WTC11 (cell line): ENCODE results near the gene FSD1L. TPM values are rescaled to one million over a fixed set of nuclear protein-coding genes. Genes with fewer than 3 reads are reported as not detected.
A peak's percentile ranks its signal among the peaks of the same experiment; 100 is the strongest.

Source experiments
- ATAC-seq: fragments of 200-7000 bp; cut with Tn5 transposase; 2 replicates; pipeline ENCODE4 v1.10.0; 2021; ENCODE audit warnings: mild to moderate bottlenecking, moderate library complexity
- CTCF ChIA-PET: fragments of 300-600 bp; sonication (Branson Sonifier 250); formaldehyde crosslinking; loops from one replicate; lab custom pipeline; 2021; ENCODE audit warnings: antibody characterized with exemption; lab: Charles Lee
- POLR2A ChIA-PET: fragments of 350-600 bp; sonication (Branson Sonifier 250); formaldehyde crosslinking; loops from one replicate; lab custom pipeline; 2021; ENCODE audit warnings: antibody characterized with exemption; lab: Charles Lee
- DNase-seq: peaks from one replicate; pipeline ENCODE4 v3.0.0; 2021; ENCODE audit warnings: low spot score
- H3K27ac Mint-ChIP-seq: 2 replicates; pipeline ENCODE4 v1.8.0; 2021; ENCODE audit warnings: mixed read lengths
- H3K27me3 Mint-ChIP-seq: 2 replicates; pipeline ENCODE4 v1.8.0; 2021; ENCODE audit warnings: low read depth, mild to moderate bottlenecking, moderate library complexity, mixed read lengths
- H3K36me3 Mint-ChIP-seq: 2 replicates; pipeline ENCODE4 v1.8.0; 2021; ENCODE audit warnings: mixed read lengths
- H3K4me1 Mint-ChIP-seq: 2 replicates; pipeline ENCODE4 v1.8.0; 2022; ENCODE audit warnings: mixed read lengths
- H3K4me3 Mint-ChIP-seq: 2 replicates; pipeline ENCODE4 v1.8.0; 2021; ENCODE audit warnings: mild to moderate bottlenecking, moderate library complexity, mixed read lengths
- H3K9me3 Mint-ChIP-seq: 2 replicates; pipeline ENCODE4 v1.8.0; 2021; ENCODE audit warnings: mixed read lengths
- ESRRA ChIP-seq: sonication (generic); formaldehyde crosslinking; IDR thresholded peaks from 2 replicates; pipeline ENCODE4 v1.8.1; 2022; ENCODE audit warnings: mild to moderate bottlenecking, missing genetic modification reagents, borderline replicate concordance
- FOXP4 ChIP-seq: sonication (generic); formaldehyde crosslinking; IDR thresholded peaks from 2 replicates; pipeline ENCODE4 v1.8.0; 2022; ENCODE audit warnings: mild to moderate bottlenecking, missing genetic modification reagents
- NFYB ChIP-seq: sonication (generic); formaldehyde crosslinking; conservative IDR thresholded peaks from 2 replicates; pipeline ENCODE4 v1.8.0; 2022; ENCODE audit warnings: low read depth, missing genetic modification reagents
- OVOL2 ChIP-seq: fragments of 250-450 bp; sonication (Bioruptor Pico); IDR thresholded peaks from 2 replicates; pipeline ENCODE4 v1.9.0; 2021; ENCODE audit warnings: mild to moderate bottlenecking, borderline replicate concordance
- RELA ChIP-seq: sonication (generic); formaldehyde crosslinking; IDR thresholded peaks from 2 replicates; pipeline ENCODE4 v1.8.1; 2022; ENCODE audit warnings: missing genetic modification reagents, mild to moderate bottlenecking, borderline replicate concordance
- RORB ChIP-seq: fragments of 250-450 bp; sonication (Bioruptor Pico); IDR thresholded peaks from 2 replicates; pipeline ENCODE4 v1.9.0; 2021; ENCODE audit warnings: mild to moderate bottlenecking
- SMAD4 ChIP-seq: sonication (generic); formaldehyde crosslinking; IDR thresholded peaks from 2 replicates; pipeline ENCODE4 v1.8.0; 2022; ENCODE audit warnings: mild to moderate bottlenecking, missing genetic modification reagents
- TP53 ChIP-seq: sonication (generic); formaldehyde crosslinking; IDR thresholded peaks from 2 replicates; pipeline ENCODE4 v1.8.1; 2023; ENCODE audit warnings: mild to moderate bottlenecking, missing genetic modification reagents
- USF1 ChIP-seq: sonication (generic); formaldehyde crosslinking; IDR thresholded peaks from 2 replicates; pipeline ENCODE4 v1.8.0; 2022; ENCODE audit warnings: mild to moderate bottlenecking, missing genetic modification reagents
- ZNF121 ChIP-seq: sonication (generic); formaldehyde crosslinking; IDR thresholded peaks from 2 replicates; pipeline ENCODE4 v1.8.0; 2023; ENCODE audit warnings: missing genetic modification reagents
- ZNF219 ChIP-seq: sonication (generic); formaldehyde crosslinking; IDR thresholded peaks from 2 replicates; pipeline ENCODE4 v1.8.0; 2023; ENCODE audit warnings: missing genetic modification reagents, mild to moderate bottlenecking, borderline replicate concordance
- ZNF281 ChIP-seq: sonication (generic); formaldehyde crosslinking; IDR thresholded peaks from 2 replicates; pipeline ENCODE4 v1.8.0; 2023; ENCODE audit warnings: mild to moderate bottlenecking, missing genetic modification reagents
- ZNF416 ChIP-seq: fragments of 250-450 bp; sonication (Bioruptor Pico); IDR thresholded peaks from 2 replicates; pipeline ENCODE4 v1.9.0; 2021; ENCODE audit warnings: mild to moderate bottlenecking, inconsistent platforms
- ZNF532 ChIP-seq: fragments of 250-450 bp; sonication (Bioruptor Pico); IDR thresholded peaks from 2 replicates; pipeline ENCODE4 v1.9.0; 2021; ENCODE audit warnings: mild to moderate bottlenecking, borderline replicate concordance
- ZSCAN18 ChIP-seq: fragments of 250-450 bp; sonication (Bioruptor Pico); IDR thresholded peaks from 2 replicates; pipeline ENCODE4 v2.1.2; 2022; ENCODE audit warnings: mild to moderate bottlenecking, moderate library complexity
- total RNA-seq: library from RNA; stranded (reverse); gene quantifications from 3 replicates; pipeline ENCODE4 v1.2.3, GENCODE V29; 2021

The FSD1L gene
- total RNA-seq, 1 experiment from 2014 or later: 5.3 TPM

GRCh38 chr9:105468875-105469274, 21.0 kb downstream of the FSD1L start:
- peaks cover 42% of the 10 kb centered on the region for H3K36me3 Mint-ChIP-seq
- TF ChIP-seq ZSCAN18 (CRISPR knock-in tag) (no peak), TP53 (no peak), USF1 (CRISPR knock-in tag) (no peak), SMAD4 (CRISPR knock-in tag) (no peak), RELA (no peak), ESRRA (CRISPR knock-in tag) (no peak), ZNF416 (CRISPR knock-in tag) (no peak), OVOL2 (CRISPR knock-in tag) (no peak), NFYB (no peak), ZNF219 (CRISPR knock-in tag) (no peak), ZNF281 (no peak), RORB (no peak), ZNF532 (CRISPR knock-in tag) (no peak)
- no peak overlapping the region for H3K4me3 Mint-ChIP-seq
- H3K27me3 Mint-ChIP-seq: no peaks in the 10 kb centered on the region
- H3K4me1 Mint-ChIP-seq: no peaks in the 10 kb centered on the region
- ChIA-PET CTCF (no interaction called here), POLR2A (no interaction called here)
- peaks cover 3% of the 10 kb centered on the region; the same call in 1 of the 2 replicates for H3K9me3 Mint-ChIP-seq
- ATAC-seq: no peak
- DNase-seq: no peak
- no peak overlapping the region for H3K27ac Mint-ChIP-seq

GRCh38 chr9:105473221-105473620, 25.4 kb downstream of the FSD1L start:
- CTCF ChIA-PET: no interaction called here
- TF ChIP-seq FOXP4 (CRISPR knock-in tag): no peak
- 0 out of 2 replicates have a peak, but pooled peaks have one; percentile 16 for TF ChIP-seq ZNF121 (CRISPR knock-in tag)
- DNase-seq (no peak), ATAC-seq (no peak)
- Mint-ChIP-seq H3K27me3 (no peaks in the 10 kb centered on the region), H3K4me1 (no peaks in the 10 kb centered on the region), H3K27ac (no peak overlapping the region), H3K36me3 (peaks cover 15% of the 10 kb centered on the region), H3K9me3 (peaks cover 3% of the 10 kb centered on the region; the same call in 1 of the 2 replicates), H3K4me3 (no peak overlapping the region)
- POLR2A ChIA-PET: no interaction called here
